ENCODE data around the gene PDE4D.

- no peak for TF ChIP-seq CTCF (IDR thresholded peaks at IDR 0.05)
- no peak for TF ChIP-seq POLR2AphosphoS5 (IDR thresholded peaks at IDR 0.05)
These were observed 805.0 kb downstream of the PDE4D start for GRCh38 chr5:59088546-59088945.
